ENCODE results near the gene GRID2IP.

The GRID2IP gene

GRCh38 chr7:6480323-6480660 lies 71.0 kb downstream of the GRID2IP start:
- no peak overlapping the region for H3K27ac ChIP-seq (ENCODE audit: low read depth, low read length)
- no peaks in the 10 kb centered on the region for H3K9me3 ChIP-seq (ENCODE audit: insufficient read depth, low read length)
- no peak overlapping the region for H2AFZ ChIP-seq (ENCODE audit: low read depth, low read length, severe bottlenecking)
- H3F3A ChIP-seq (ENCODE audit: insufficient read depth), result no peaks in the 10 kb centered on the region
- no peak overlapping the region for H3K9ac ChIP-seq (ENCODE audit: low read length)
- H3K4me3 ChIP-seq (ENCODE audit: insufficient read depth, low read length, poor library complexity, severe bottlenecking), result no peak overlapping the region
- H3K27me3 ChIP-seq (ENCODE audit: low read length), result no peaks in the 10 kb centered on the region
- peaks cover 86% of the 10 kb centered on the region for H3K79me2 ChIP-seq (ENCODE audit: insufficient read depth, low read length)
- H4K20me1 ChIP-seq (ENCODE audit: low read depth, low read length), result peaks cover 23% of the 10 kb centered on the region; the same call in 1 of the 2 replicates
- TF ChIP-seq CTCF (IDR thresholded peaks at IDR 0.05; ENCODE audit: insufficient read depth, low read length, poor library complexity, severe bottlenecking), result no peak
- no peak for TF ChIP-seq EZH2phosphoT487 (conservative IDR thresholded peaks at IDR 0.05; ENCODE audit: low read length)
- peaks cover 6% of the 10 kb centered on the region; the same call in 1 of the 2 replicates for H3K36me3 ChIP-seq (ENCODE audit: low read length)
- H3K9me2 ChIP-seq (replicated peaks; ENCODE audit: insufficient read depth, low read length), result no peaks in the 10 kb centered on the region
- H3K4me2 ChIP-seq (ENCODE audit: low read depth, low read length, poor library complexity, severe bottlenecking), result no peak overlapping the region

GRCh38 chr7:6479067-6479466 lies 72.2 kb downstream of the GRID2IP start:
- H3K9me3 ChIP-seq (ENCODE audit: insufficient read depth, low read length), result no peaks in the 10 kb centered on the region
- peaks cover 98% of the 10 kb centered on the region for H3K79me2 ChIP-seq (ENCODE audit: insufficient read depth, low read length)
- H3F3A ChIP-seq (ENCODE audit: insufficient read depth), result no peaks in the 10 kb centered on the region
- H3K9me2 ChIP-seq (replicated peaks; ENCODE audit: insufficient read depth, low read length), result no peaks in the 10 kb centered on the region
- H3K27ac ChIP-seq (ENCODE audit: low read depth, low read length), result no peak overlapping the region
- no peak overlapping the region for H2AFZ ChIP-seq (ENCODE audit: low read depth, low read length, severe bottlenecking)
- peaks cover 24% of the 10 kb centered on the region; the same call in 1 of the 2 replicates for H4K20me1 ChIP-seq (ENCODE audit: low read depth, low read length)
- peaks cover 6% of the 10 kb centered on the region for H3K36me3 ChIP-seq (ENCODE audit: low read length)
- H3K27me3 ChIP-seq (ENCODE audit: low read length), result no peaks in the 10 kb centered on the region
- no peak overlapping the region for H3K4me2 ChIP-seq (ENCODE audit: low read depth, low read length, poor library complexity, severe bottlenecking)
- no peak overlapping the region for H3K4me3 ChIP-seq (ENCODE audit: insufficient read depth, low read length, poor library complexity, severe bottlenecking)
- TF ChIP-seq EZH2phosphoT487 (conservative IDR thresholded peaks at IDR 0.05; ENCODE audit: low read length), result no peak
- no peak for TF ChIP-seq CTCF (IDR thresholded peaks at IDR 0.05; ENCODE audit: insufficient read depth, low read length, poor library complexity, severe bottlenecking)
- no peak overlapping the region for H3K9ac ChIP-seq (ENCODE audit: low read length)

DNA sequence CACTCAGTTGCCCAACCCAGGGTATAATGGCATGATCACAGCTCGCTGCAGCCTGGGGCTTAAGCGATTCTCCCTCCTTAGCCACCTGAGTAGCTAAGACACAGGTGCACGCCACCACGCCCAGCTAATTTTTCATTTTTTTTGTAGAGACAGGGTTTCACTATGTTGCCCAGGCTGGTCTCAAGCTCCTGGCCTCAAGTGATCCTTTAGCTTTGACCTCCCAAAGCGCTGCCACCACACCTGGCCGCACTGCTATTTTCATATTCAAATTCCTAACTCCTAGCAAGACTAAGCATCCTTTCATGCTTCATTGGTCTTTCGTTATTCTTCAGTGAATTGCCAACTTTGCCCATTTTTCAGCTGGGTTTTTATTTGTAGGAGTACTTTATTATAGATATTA lies 73.1 kb downstream of the GRID2IP start:
- Histone ChIP-seq H3K27ac (ENCODE audit: low read depth, low read length) (no peak overlapping the region), H3F3A (ENCODE audit: insufficient read depth) (no peaks in the 10 kb centered on the region), H3K27me3 (ENCODE audit: low read length) (no peaks in the 10 kb centered on the region), H3K4me3 (ENCODE audit: insufficient read depth, low read length, poor library complexity, severe bottlenecking) (no peak overlapping the region), H4K20me1 (ENCODE audit: low read depth, low read length) (peaks cover 26% of the 10 kb centered on the region; the same call in 1 of the 2 replicates), H3K4me2 (ENCODE audit: low read depth, low read length, poor library complexity, severe bottlenecking) (no peak overlapping the region), H3K9me3 (ENCODE audit: insufficient read depth, low read length) (no peaks in the 10 kb centered on the region), H2AFZ (ENCODE audit: low read depth, low read length, severe bottlenecking) (no peak overlapping the region), H3K9me2 (replicated peaks; ENCODE audit: insufficient read depth, low read length) (no peaks in the 10 kb centered on the region), H3K36me3 (ENCODE audit: low read length) (peaks cover 9% of the 10 kb centered on the region), H3K79me2 (ENCODE audit: insufficient read depth, low read length) (peaks cover 97% of the 10 kb centered on the region), H3K9ac (ENCODE audit: low read length) (no peak overlapping the region)
- TF ChIP-seq EZH2phosphoT487 (conservative IDR thresholded peaks at IDR 0.05; ENCODE audit: low read length) (no peak), CTCF (IDR thresholded peaks at IDR 0.05; ENCODE audit: insufficient read depth, low read length, poor library complexity, severe bottlenecking) (no peak)

All from SU-DHL-6 (cell line).